Activated naive CD8-positive, alpha-beta T cell treated with anti-CD3 and anti-CD28 coated beads for 36 hours (primary cell): ENCODE data around the gene CARS1. TPM values are rescaled to one million over a fixed set of nuclear protein-coding genes. Genes with fewer than 3 reads are reported as not detected.

Source experiments
- DNase-seq: peaks from one replicate; pipeline ENCODE4 v3.0.0; 2021
- H3K27ac Mint-ChIP-seq: one replicate; pipeline ENCODE4 v1.8.0; 2022; ENCODE audit warnings: mild to moderate bottlenecking, moderate library complexity, mixed read lengths
- H3K27me3 Mint-ChIP-seq: one replicate; pipeline ENCODE4 v1.8.0; 2022; ENCODE audit warnings: mild to moderate bottlenecking, mixed read lengths
- H3K36me3 Mint-ChIP-seq: one replicate; pipeline ENCODE4 v1.8.0; 2021; ENCODE audit warnings: mild to moderate bottlenecking, mixed read lengths
- H3K4me1 Mint-ChIP-seq: one replicate; pipeline ENCODE4 v1.8.0; 2021; ENCODE audit warnings: mixed read lengths
- H3K4me3 Mint-ChIP-seq: one replicate; pipeline ENCODE4 v1.8.0; 2022; ENCODE audit warnings: mild to moderate bottlenecking, moderate library complexity, mixed read lengths
- H3K9me3 Mint-ChIP-seq: one replicate; pipeline ENCODE4 v1.8.0; 2022; ENCODE audit warnings: mixed read lengths
- total RNA-seq, 2 experiments: library from RNA; stranded (reverse); gene quantifications; one replicate each; pipeline ENCODE4 v1.2.3, GENCODE V29; 2021

The CARS1 gene
- total RNA-seq = 100 to 1,000 TPM in 1 of 2 experiments, 10 to 100 TPM in 1; 96.6 to 101 TPM

DNA sequence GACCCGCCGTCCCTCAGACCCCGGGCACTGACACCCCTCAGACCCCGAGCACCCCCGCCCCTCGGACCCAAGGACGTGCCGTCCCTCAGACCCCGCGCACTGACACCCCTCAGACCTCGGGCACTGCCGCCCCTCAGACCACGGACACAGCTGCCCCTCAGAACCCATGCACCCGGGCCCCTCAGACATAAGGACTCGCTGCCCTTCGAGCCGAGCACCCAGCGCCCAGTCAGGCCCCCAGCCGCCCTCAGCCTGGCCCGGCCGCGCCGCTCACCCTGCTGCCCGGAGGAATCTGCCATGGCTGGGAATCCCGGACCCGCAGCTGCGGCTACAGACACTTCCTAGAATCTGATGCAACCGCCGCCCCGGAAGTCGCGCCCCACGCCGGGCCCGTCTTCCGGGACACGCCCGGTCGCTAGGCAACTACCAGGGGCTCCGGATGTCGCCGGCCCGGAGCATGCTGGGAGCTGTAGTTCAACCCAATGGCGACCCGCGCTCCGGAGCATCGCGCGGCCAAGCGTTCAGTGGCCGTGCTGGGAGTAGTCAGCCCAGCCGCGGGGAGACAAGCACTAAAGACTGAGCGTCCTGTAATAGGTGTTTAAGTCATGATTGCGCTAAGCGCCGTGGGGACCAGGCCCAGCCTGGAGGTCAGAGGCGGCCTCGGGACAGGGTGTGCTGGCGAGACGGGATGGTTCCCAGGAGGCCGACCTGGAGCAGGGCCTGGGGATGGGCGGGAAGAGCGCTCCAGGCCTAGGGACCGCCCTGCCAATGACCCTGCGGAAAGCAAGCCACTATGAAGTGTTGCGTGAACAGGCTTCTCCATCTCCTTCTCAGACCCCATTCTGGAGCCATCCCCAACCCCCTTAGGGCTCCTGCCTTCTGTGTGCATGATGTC, at the start of gene CARS1:
Gene CARS1 (minus strand): TSS at position 355 of the 895 bp plus-strand sequence. CDS start 56 bp downstream, at position 299.
- Mint-ChIP-seq H3K4me1 (peaks cover 34% of the 10 kb centered on the region), H3K27me3 (no peaks in the 10 kb centered on the region), H3K9me3 (no peaks in the 10 kb centered on the region), H3K27ac (peak within 1 kb of the TSS; percentile 91), H3K36me3 (peaks cover 19% of the 10 kb centered on the region), H3K4me3 (peak within 1 kb of the TSS; percentile 88)
- DNase-seq = peak; percentile 96

DNA sequence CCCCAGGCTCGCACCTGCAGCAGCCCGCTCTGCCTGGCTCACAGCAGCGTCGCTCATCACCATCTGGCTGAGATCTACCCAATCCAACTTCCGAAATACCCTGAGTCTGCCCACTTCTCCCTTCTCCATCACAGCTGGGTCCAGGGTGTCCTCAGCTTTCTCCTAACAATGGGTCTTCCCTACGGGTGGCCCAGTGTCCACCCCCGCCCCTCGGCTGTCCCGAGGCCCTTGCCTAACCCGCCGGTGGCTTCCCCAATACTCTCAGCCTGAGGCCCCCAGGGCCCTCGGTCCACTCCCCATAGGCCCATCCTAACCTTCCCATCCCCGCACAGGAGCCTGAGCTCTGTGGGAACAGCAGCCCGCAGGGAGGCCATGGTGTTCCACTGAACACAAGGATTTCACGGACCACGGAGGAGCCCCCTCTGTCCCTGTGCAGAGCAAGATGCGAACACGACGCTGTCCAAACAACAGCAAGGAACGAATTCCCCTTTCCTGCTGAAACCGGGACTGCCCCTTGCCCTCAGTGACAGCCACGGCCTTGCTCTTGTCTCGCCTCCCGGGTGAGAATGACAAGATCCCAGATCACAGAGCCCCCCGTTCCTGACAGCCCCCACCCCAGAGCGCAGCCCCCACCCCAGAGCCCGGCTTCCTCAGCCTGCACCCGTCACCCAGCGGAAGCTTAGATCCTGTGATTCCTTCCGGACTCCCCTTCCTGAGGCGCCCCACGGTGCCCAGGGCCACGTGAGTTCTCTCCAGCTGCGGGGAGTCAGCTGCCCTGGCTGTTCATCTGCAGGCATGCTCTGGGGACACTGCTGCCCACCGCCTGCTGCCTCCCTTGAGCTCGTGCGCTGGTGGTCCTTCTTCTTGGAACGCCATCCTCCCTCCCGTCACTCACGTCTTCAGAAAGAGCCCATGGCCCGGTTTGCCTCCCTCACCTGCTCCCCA, 48.8 kb upstream of the CARS1 start:
- no peaks in the 10 kb centered on the region for H3K36me3 Mint-ChIP-seq
- no peaks in the 10 kb centered on the region for H3K9me3 Mint-ChIP-seq
- no peak for DNase-seq
- no peak overlapping the region for H3K27ac Mint-ChIP-seq
- no peak overlapping the region for H3K4me3 Mint-ChIP-seq
- H3K4me1 Mint-ChIP-seq = no peaks in the 10 kb centered on the region
- H3K27me3 Mint-ChIP-seq = no peaks in the 10 kb centered on the region

DNA sequence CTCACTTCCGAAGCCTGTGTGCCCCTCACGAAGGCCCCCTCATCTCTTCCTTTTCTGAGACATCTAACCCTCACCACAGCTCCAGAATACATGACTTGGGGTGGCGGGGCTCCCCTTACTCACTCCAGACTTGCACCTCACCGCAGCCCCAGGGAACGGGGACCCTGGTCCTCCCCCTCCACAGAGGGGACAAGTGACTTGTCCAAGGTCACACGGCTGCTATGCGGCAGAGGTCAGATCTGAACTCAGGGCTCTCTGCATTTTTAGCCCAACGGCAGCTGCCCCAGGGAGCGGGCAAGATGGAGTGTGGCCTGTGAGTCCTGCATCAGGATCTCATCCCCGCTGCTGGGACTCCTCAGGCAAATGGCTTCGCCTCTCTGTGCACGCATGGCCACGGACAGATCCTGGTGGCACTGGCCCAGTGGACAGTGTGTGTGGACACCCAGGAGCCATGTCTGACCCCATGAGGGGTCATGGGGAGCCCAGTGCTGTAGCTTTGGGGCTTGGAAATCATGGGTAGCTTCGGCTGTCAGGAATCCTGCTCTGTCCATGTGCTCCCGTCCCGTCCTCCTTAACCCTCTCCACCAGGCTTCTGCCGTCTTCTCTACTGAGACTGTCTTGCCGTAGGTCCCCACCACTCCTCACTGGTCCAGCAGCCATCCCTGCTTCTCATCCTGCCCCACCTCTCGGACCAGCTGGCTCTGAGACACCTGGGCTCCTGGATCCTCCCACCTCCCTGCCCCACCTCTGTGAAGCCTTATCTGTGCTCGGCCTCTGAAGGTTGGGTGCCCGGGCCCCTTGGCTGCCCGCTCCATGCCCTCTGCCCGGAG, 48.0 kb upstream of the CARS1 start:
- no peaks in the 10 kb centered on the region for H3K27me3 Mint-ChIP-seq
- no peak overlapping the region for H3K27ac Mint-ChIP-seq
- no peaks in the 10 kb centered on the region for H3K9me3 Mint-ChIP-seq
- H3K4me3 Mint-ChIP-seq = no peak overlapping the region
- DNase-seq = no peak
- H3K36me3 Mint-ChIP-seq = no peaks in the 10 kb centered on the region
- no peaks in the 10 kb centered on the region for H3K4me1 Mint-ChIP-seq

DNA sequence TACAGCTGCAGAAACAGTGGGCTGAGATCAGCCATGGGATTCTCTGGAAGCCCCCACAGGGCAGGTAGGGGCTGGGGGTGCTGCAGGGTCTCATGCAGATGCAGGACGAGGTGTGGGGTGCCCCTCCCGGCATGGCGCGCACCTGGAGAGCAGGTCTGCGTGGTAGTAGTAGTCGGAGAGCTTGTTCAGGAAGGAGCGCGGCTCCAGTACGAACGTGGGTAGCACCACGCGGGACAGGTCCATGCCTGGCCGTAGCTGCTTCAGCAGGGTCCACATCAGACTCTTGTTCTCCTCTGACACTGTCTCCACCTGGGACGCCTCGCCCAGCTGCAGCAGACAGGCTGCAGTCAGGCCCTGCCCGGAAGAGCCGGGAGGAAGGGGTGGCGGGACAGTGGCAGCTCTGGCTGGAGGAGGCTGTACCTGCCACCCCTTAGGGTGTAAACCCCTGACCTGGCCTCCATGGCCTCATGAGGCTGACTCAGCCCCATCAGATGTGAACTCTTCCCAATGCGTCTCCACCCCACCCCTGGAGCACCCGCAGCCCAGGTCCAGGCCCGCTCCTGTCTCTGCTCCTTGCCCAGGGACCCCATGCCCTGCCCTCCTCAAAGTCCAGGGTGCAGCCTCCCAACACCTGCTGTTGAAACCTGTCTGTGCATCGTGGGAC, 47.0 kb upstream of the CARS1 start:
- no peak overlapping the region for H3K4me3 Mint-ChIP-seq
- H3K9me3 Mint-ChIP-seq = no peaks in the 10 kb centered on the region
- no peaks in the 10 kb centered on the region for H3K27me3 Mint-ChIP-seq
- no peak overlapping the region for H3K27ac Mint-ChIP-seq
- no peak for DNase-seq
- no peaks in the 10 kb centered on the region for H3K36me3 Mint-ChIP-seq
- H3K4me1 Mint-ChIP-seq = peaks cover 3% of the 10 kb centered on the region

DNA sequence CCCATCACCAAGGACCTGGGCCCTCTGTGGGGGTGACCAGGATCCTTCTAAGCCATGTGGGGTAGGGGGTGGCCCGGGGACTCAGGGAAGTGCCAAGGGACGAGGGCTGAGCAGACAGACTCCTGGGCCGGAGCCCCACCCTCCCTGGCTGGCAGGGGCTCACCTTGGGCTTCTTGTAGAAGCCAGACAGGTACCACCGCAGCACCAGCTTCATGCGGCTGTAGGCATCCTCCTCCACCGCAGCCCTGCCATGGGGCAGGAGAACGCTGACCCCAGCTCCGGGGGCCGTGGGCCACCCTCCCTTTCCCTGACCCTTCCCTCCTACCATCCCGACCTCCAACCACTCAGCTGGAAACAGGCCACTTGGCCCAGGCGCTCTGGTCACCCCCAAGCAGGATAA, 45.9 kb upstream of the CARS1 start:
- H3K4me3 Mint-ChIP-seq = no peak overlapping the region

DNA sequence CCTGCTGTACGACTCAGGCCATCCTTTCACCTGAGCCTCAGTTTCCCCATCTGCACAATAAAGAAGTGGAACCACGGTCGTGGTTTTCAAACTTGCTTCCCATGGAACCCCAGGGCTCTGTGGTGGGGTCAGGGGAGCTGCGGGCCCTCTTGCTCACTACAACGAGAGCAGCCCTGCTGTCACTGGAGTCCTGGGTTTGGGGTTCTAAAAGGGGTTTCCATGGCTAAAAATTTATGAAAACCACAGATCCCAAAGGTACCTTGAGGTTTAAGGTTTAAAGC, 45.4 kb upstream of the CARS1 start:
- no peak overlapping the region for H3K4me3 Mint-ChIP-seq
- peaks cover 5% of the 10 kb centered on the region for H3K4me1 Mint-ChIP-seq
- no peaks in the 10 kb centered on the region for H3K36me3 Mint-ChIP-seq
- H3K27me3 Mint-ChIP-seq = no peaks in the 10 kb centered on the region
- DNase-seq = no peak
- H3K9me3 Mint-ChIP-seq = no peaks in the 10 kb centered on the region
- no peak overlapping the region for H3K27ac Mint-ChIP-seq

More for the DNA sequence above, 45.9 kb upstream of the CARS1 start:
- Mint-ChIP-seq H3K9me3 (no peaks in the 10 kb centered on the region), H3K27ac (no peak overlapping the region), H3K36me3 (no peaks in the 10 kb centered on the region), H3K4me1 (peaks cover 5% of the 10 kb centered on the region), H3K27me3 (no peaks in the 10 kb centered on the region)
- no peak for DNase-seq

DNA sequence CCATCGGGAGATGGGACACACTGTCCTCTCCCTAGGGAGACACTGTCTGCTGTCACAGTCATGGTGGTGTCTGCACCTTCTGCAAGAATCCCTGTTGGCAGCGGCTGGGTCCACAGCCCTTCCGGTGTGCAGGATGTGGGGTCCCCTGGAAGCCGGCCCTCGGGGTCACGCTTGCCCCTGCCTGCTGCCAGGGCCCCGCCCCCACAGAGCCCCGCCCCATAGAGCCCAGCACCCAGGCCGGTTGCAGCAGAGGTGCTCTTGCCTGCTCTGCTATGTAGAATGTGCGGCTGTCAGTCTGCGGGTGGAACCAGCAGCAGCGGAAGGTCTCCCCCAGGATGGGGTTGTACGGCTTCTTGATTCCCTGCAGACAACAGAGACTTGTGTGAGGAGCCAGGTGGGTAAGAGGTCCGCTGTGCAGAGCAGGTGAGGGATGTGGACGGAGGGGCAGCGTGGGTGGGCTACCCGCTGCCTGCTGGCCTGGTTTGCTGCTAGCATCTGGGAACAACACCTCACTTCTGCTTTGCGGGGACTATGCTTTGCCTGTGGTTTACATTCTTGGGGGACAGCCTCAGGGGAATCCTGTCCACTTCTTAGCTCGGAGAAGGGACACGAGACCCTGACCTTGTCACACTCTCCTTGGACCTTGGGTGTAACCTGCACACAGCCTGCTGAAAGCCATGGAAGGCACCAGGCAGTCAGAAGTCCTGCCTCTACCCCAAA, 44.9 kb upstream of the CARS1 start:
- Mint-ChIP-seq H3K27me3 (no peaks in the 10 kb centered on the region), H3K4me1 (peaks cover 5% of the 10 kb centered on the region), H3K36me3 (no peaks in the 10 kb centered on the region), H3K4me3 (no peak overlapping the region), H3K27ac (no peak overlapping the region), H3K9me3 (no peaks in the 10 kb centered on the region)
- DNase-seq = no peak

DNA sequence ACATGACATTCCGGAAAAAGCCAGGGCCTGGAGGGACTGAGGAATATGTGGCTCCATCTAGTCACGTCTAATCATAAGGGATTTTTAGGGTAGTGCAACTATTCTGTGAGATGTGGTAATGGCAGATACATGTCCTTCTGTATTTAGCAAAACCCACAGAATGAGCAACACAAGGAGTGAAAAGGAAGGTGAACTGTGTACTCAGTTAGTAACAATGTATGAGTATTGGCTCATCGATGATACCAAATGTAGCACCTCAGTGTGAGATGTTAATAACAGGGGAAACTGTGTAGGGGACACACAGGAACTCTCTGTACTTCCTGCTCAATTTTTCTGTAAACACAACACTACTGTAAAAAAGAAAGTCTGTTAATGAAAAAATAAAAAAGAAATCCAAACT, 42.0 kb upstream of the CARS1 start:
- H3K4me1 Mint-ChIP-seq = peaks cover 5% of the 10 kb centered on the region
- no peak for DNase-seq
- H3K9me3 Mint-ChIP-seq = no peaks in the 10 kb centered on the region
- no peak overlapping the region for H3K27ac Mint-ChIP-seq
- H3K4me3 Mint-ChIP-seq = no peak overlapping the region
- no peaks in the 10 kb centered on the region for H3K36me3 Mint-ChIP-seq
- no peaks in the 10 kb centered on the region for H3K27me3 Mint-ChIP-seq

DNA sequence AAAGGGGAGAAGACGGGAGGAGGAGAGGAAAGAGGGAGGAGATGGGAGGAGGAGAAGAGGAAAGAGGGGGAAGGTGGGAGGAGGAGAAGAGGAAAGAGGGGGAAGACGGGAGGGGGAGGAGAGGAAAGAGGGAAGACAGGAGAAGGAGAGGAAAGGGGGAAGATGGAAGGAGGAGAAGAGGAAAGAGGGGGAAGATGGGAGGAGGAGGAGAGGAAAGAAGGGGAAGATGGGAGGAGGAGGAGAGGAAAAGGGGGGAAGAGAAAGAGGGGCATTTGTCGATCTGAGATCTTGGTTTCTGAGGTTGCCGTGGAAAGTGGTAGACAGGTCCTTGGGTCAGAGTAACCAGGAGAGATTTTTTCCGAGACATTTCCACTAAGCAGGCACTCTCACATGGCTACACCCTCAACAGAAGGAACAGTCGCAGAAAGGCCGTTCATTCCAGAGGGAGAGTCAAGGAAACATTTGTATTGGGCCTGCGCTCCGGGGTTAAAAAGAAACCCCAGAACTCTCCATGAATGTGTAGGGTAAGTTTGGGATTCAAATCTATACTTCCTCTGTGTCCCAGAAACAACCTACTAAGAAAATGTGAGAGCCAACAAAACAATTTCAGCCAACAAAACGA, 39.8 kb upstream of the CARS1 start:
- H3K36me3 Mint-ChIP-seq = no peaks in the 10 kb centered on the region
- no peak overlapping the region for H3K4me3 Mint-ChIP-seq

DNA sequence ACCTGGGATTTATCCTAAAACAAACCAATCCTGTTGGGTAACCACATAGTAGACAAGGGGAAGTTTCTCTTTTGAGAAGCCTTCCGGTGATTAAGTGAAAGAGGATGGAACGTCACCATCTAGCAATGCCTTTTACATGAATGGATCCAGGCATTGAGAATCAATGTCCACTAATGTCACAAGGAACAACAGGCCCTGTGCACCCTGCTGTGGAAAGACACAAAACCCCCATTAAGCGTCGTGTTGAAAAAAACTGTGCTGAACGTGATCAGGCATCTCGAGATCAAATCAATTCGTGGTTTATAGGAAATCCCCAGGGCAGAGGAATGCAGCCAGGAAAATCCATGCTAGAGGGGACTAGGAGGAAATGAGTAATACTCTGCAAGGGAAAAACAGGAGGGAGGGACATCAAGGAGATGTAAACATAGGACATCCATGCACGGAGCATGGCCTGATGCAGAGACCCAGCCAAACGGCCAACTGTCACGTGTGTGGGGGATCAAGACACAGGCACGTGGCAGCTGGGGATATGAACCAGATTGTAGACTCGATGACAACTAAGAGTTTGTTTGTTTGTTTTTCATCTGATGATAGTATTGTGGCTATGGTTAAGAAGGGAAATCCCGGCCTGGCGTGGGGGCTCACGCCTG, 38.6 kb upstream of the CARS1 start:
- DNase-seq = no peak
- Mint-ChIP-seq H3K9me3 (no peaks in the 10 kb centered on the region), H3K4me1 (peaks cover 5% of the 10 kb centered on the region), H3K4me3 (no peak overlapping the region), H3K27ac (no peak overlapping the region), H3K27me3 (no peaks in the 10 kb centered on the region), H3K36me3 (no peaks in the 10 kb centered on the region)

More for the DNA sequence above, 39.8 kb upstream of the CARS1 start:
- Mint-ChIP-seq H3K4me1 (peaks cover 5% of the 10 kb centered on the region), H3K27me3 (no peaks in the 10 kb centered on the region), H3K27ac (no peak overlapping the region), H3K9me3 (no peaks in the 10 kb centered on the region)
- DNase-seq = no peak

DNA sequence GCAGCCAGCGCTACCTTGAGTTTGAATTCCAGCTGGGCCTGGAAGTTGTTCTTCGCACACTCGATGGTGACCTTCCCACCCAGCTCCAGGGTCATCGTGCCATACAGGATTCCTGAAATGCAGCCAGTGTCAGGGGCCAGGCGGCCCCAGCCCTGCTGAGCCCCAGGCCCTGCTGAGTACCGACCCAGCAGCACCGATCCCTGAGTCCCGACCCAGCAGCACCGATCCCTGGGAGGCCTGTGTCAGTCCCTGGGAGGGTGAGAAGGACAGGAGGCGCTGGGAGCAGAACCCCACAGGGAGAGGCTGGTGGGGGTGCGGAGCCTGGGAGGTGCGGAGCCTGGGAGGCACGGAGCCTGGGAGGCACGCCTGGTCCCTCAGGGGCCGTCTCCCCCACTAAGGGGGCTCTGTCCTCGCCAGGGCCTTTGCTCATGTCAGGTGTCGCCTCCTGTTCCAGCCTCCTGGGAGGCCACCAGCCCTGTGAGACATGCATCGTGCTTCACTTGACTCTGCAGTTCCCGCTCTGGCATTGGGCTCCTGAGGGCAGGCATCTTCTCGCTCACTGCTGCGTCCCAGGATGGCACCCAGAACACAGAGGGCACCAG, 37.1 kb upstream of the CARS1 start:
- Mint-ChIP-seq H3K4me1 (peaks cover 2% of the 10 kb centered on the region), H3K27me3 (no peaks in the 10 kb centered on the region), H3K27ac (no peak overlapping the region), H3K9me3 (no peaks in the 10 kb centered on the region), H3K36me3 (no peaks in the 10 kb centered on the region), H3K4me3 (no peak overlapping the region)
- no peak for DNase-seq

DNA sequence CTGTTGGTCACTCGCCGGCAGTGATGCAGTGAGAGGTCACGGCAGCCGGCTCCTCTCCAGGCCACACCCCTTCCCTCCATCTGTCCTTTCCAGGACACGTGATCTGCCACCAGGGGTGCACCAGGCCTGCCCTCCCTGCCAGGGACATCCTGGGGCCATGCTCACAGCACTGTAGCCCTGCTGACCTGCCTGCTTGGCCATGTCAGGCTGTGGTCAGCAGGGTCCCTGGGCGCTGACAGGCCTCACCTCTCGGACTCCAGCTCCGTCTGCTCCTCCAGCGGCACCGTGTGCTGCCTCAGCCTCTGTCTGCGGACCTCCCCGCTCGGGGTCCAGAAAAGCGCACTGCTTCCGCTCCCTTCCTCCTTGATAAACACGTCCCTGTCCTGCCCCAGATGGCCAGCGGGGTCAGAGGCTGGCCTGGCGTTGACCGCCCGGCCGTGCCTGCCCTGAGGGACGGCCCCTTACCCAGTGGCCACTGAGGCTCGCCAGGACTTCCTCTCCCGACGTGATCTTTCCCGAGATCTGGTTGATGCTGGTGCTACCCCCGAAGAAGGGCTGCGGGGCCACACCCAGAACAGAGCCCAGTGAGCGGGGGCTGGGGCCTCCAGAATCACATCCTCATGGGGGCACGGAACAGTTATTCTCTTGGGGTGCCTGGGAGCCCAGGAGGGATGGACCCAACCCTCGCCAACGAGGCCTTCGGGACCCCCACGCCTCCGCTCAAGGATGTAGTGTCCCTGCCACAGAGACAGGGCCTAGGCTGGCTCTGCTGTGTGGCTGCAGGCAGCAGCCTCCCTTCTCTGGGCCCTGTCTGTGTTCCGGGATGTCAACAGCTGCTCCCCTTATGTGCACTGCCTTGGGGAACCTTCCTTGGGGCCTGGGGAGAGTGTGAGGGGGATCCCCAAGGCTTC, 36.3 kb upstream of the CARS1 start:
- no peaks in the 10 kb centered on the region for H3K9me3 Mint-ChIP-seq
- H3K27ac Mint-ChIP-seq = no peak overlapping the region
- H3K36me3 Mint-ChIP-seq = no peaks in the 10 kb centered on the region
- no peaks in the 10 kb centered on the region for H3K27me3 Mint-ChIP-seq
- no peaks in the 10 kb centered on the region for H3K4me1 Mint-ChIP-seq
- no peak for DNase-seq
- no peak overlapping the region for H3K4me3 Mint-ChIP-seq
